ENCODE measurements around the gene USP5.
"Not testable (repeated sequence)": the region's sequence is repeated elsewhere in the genome, so short reads cannot be mapped to it uniquely, and the experiment has no call there.

Gene USP5

GRCh38 chr12:6866163-6866919, 14.4 kb downstream of the USP5 start:
- no peak for TF ChIP-seq CTCF (IDR thresholded peaks at IDR 0.05; ENCODE audit: low read depth, low read length, missing control alignments)
- DNase-seq (ENCODE audit: low read depth), result no peak
- peak overlapping the region; percentile 74; the same call in 1 of the 2 replicates for H3K4me3 ChIP-seq (ENCODE audit: low read depth, low read length)

- no peak for DNase-seq (ENCODE audit: low read depth)
- no peak for TF ChIP-seq CTCF (IDR thresholded peaks at IDR 0.05; ENCODE audit: low read depth, low read length, missing control alignments)
These were observed 15.0 kb downstream of the USP5 start for GRCh38 chr12:6866920-6867412.

GRCh38 chr12:6867413-6868210, 15.7 kb downstream of the USP5 start, which contains the start of gene TPI1:
Gene TPI1, plus strand, starts transcription at chr12:6867531. Its CDS starts 36 bp downstream, at chr12:6867567.
- DNase-seq (ENCODE audit: low read depth), result no peak
- no peak for TF ChIP-seq CTCF (IDR thresholded peaks at IDR 0.05; ENCODE audit: low read depth, low read length, missing control alignments)
- H3K4me3 ChIP-seq (ENCODE audit: low read depth, low read length), result peak within 1 kb of the TSS; percentile 74

More at GRCh38 chr12:6866920-6867412, 15.0 kb downstream of the USP5 start:
- H3K4me3 ChIP-seq (ENCODE audit: low read depth, low read length), result peak overlapping the region; percentile 74

- TF ChIP-seq CTCF (IDR thresholded peaks at IDR 0.05; ENCODE audit: low read depth, low read length, missing control alignments), result peak; percentile 34
- no peak for DNase-seq (ENCODE audit: low read depth)
- peak overlapping the region; percentile 74 for H3K4me3 ChIP-seq (ENCODE audit: low read depth, low read length)
These were observed 16.5 kb downstream of the USP5 start for GRCh38 chr12:6868211-6869048.

GRCh38 chr12:6869049-6870021, 17.4 kb downstream of the USP5 start:
- H3K4me3 ChIP-seq (ENCODE audit: low read depth, low read length), result peak overlapping the region; percentile 74
- no peak for DNase-seq (ENCODE audit: low read depth)
- peak; percentile 95 for TF ChIP-seq CTCF (IDR thresholded peaks at IDR 0.05; ENCODE audit: low read depth, low read length, missing control alignments)

- H3K4me3 ChIP-seq (ENCODE audit: low read depth, low read length); DNase-seq (ENCODE audit: low read depth): not testable (repeated sequence)
These were observed 18.4 kb downstream of the USP5 start for GRCh38 chr12:6870304-6870703.

Data from GM12864 (cell line).